Measurements from ENCODE around the gene PLPP4.

PLPP4 gene

DNA sequence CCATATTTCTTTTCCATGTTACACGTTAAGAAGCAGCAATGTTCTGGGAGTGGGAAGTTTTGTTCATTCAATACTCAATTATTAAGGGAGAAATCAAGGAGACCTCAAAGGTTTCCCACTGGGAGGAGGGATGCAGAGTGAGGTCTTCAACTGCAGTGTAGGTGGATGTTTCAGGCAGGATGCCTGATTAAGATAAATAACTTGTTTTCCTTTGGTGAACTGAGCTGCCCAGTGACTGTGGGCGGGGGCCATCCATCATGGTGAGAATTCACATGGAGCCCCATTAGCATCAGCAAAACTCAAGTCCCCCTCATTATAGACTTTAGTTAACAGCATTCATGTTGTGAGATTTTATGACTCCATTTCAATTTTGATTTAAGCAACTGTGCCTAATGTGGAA, 121.1 kb downstream of the PLPP4 start:
- H3F3A ChIP-seq (ENCODE audit: control insufficient read depth, insufficient read depth) = no peaks in the 10 kb centered on the region
- H3K9me3 ChIP-seq (ENCODE audit: control insufficient read depth, insufficient read depth, low read length) = no peaks in the 10 kb centered on the region
- no peaks in the 10 kb centered on the region for H4K20me1 ChIP-seq (ENCODE audit: control insufficient read depth, insufficient read depth, low read depth, low read length)
- H3K27me3 ChIP-seq (ENCODE audit: control insufficient read depth, low read length) = no peaks in the 10 kb centered on the region
- H3K4me3 ChIP-seq (ENCODE audit: low read length) = no peak overlapping the region
- TF ChIP-seq, protein P1, sequence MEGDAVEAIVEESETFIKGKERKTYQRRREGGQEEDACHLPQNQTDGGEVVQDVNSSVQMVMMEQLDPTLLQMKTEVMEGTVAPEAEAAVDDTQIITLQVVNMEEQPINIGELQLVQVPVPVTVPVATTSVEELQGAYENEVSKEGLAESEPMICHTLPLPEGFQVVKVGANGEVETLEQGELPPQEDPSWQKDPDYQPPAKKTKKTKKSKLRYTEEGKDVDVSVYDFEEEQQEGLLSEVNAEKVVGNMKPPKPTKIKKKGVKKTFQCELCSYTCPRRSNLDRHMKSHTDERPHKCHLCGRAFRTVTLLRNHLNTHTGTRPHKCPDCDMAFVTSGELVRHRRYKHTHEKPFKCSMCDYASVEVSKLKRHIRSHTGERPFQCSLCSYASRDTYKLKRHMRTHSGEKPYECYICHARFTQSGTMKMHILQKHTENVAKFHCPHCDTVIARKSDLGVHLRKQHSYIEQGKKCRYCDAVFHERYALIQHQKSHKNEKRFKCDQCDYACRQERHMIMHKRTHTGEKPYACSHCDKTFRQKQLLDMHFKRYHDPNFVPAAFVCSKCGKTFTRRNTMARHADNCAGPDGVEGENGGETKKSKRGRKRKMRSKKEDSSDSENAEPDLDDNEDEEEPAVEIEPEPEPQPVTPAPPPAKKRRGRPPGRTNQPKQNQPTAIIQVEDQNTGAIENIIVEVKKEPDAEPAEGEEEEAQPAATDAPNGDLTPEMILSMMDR (IDR thresholded peaks at IDR 0.05; ENCODE audit: low read depth, low read length, poor library complexity, severe bottlenecking) = no peak
- TF ChIP-seq EZH2phosphoT487 (IDR thresholded peaks at IDR 0.05; ENCODE audit: borderline replicate concordance, low read length) = no peak
- H3K27ac ChIP-seq (ENCODE audit: low read depth, low read length) = no peak overlapping the region
- no peaks in the 10 kb centered on the region for H3K36me3 ChIP-seq (ENCODE audit: control insufficient read depth, low read length)
- no peaks in the 10 kb centered on the region for H3K4me1 ChIP-seq (ENCODE audit: control insufficient read depth, low read length)
- no peaks in the 10 kb centered on the region for H3K79me2 ChIP-seq (ENCODE audit: control insufficient read depth, low read length)
- H3K4me2 ChIP-seq (ENCODE audit: low read length) = no peak overlapping the region
- H3K9me2 ChIP-seq (replicated peaks; ENCODE audit: control insufficient read depth, low read length) = no peaks in the 10 kb centered on the region

- no peaks in the 10 kb centered on the region for H3K79me2 ChIP-seq (ENCODE audit: control insufficient read depth, low read length)
- no peaks in the 10 kb centered on the region for H3K36me3 ChIP-seq (ENCODE audit: control insufficient read depth, low read length)
- H3K4me3 ChIP-seq (ENCODE audit: low read length) = no peak overlapping the region
- no peak for TF ChIP-seq EZH2phosphoT487 (IDR thresholded peaks at IDR 0.05; ENCODE audit: borderline replicate concordance, low read length)
- TF ChIP-seq, protein P1 (IDR thresholded peaks at IDR 0.05; ENCODE audit: low read depth, low read length, poor library complexity, severe bottlenecking) = no peak
- no peak overlapping the region for H3K4me2 ChIP-seq (ENCODE audit: low read length)
- H3F3A ChIP-seq (ENCODE audit: control insufficient read depth, insufficient read depth) = no peaks in the 10 kb centered on the region
- H3K9me3 ChIP-seq (ENCODE audit: control insufficient read depth, insufficient read depth, low read length) = no peaks in the 10 kb centered on the region
- no peaks in the 10 kb centered on the region for H3K4me1 ChIP-seq (ENCODE audit: control insufficient read depth, low read length)
- no peaks in the 10 kb centered on the region for H3K27me3 ChIP-seq (ENCODE audit: control insufficient read depth, low read length)
- H4K20me1 ChIP-seq (ENCODE audit: control insufficient read depth, insufficient read depth, low read depth, low read length) = no peaks in the 10 kb centered on the region
- no peak overlapping the region for H3K27ac ChIP-seq (ENCODE audit: low read depth, low read length)
- H3K9me2 ChIP-seq (replicated peaks; ENCODE audit: control insufficient read depth, low read length) = no peaks in the 10 kb centered on the region
These were observed 121.9 kb downstream of the PLPP4 start for GRCh38 chr10:120578890-120579289.

DNA sequence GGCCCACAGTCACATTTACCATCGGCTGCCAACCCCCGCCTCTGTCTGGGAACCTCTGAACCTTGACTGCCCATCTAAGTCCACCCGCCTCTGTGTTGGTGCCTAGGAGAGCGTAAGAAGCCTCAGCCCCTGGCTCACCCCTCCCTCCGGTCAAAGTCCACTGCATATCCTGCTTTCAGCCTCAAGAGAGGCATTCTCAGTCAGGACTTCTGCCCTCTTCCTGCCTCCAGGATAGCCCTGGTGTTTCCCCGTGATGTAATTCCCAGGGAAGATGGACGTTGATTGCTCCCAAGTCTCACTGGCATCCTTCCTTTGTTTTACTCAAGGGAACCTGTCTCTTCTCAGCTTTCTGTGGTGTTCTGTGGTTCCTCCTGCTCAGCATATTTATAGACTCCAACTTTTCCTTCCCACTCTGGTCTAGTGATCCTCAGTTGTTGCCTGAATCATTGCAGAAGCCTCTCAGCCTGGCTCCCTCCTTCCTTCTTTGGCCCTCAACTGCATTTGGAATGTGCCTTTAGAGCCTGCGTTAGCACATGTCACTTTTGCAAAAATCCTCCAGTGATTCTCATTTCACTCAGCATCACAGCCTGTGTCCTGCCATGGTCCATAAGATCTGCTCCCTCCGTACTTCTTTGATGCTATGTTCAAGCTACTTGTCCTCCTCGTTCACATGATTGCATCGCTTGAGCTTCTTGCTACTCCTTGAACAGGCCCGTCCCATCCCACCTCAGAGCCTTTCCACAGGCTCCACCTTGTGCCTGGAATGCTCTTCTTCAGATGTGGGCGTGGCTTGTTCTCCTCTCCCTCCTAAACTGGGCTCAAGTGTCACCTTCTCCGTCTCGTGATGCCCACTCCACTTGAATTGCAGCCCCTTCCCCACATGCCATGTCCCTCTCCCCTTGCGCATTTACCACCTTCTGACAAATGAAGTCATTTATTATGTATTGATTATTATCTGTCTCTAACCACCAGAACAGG, 124.2 kb downstream of the PLPP4 start:
- Histone ChIP-seq H3K9me2 (replicated peaks; ENCODE audit: control insufficient read depth, low read length) (no peaks in the 10 kb centered on the region), H3K36me3 (ENCODE audit: control insufficient read depth, low read length) (no peaks in the 10 kb centered on the region), H4K20me1 (ENCODE audit: control insufficient read depth, insufficient read depth, low read depth, low read length) (no peaks in the 10 kb centered on the region), H3K4me3 (ENCODE audit: low read length) (no peak overlapping the region), H3K4me1 (ENCODE audit: control insufficient read depth, low read length) (no peaks in the 10 kb centered on the region), H3K27me3 (ENCODE audit: control insufficient read depth, low read length) (no peaks in the 10 kb centered on the region), H3K79me2 (ENCODE audit: control insufficient read depth, low read length) (no peaks in the 10 kb centered on the region), H3F3A (ENCODE audit: control insufficient read depth, insufficient read depth) (no peaks in the 10 kb centered on the region), H3K9me3 (ENCODE audit: control insufficient read depth, insufficient read depth, low read length) (no peaks in the 10 kb centered on the region), H3K27ac (ENCODE audit: low read depth, low read length) (no peak overlapping the region), H3K4me2 (ENCODE audit: low read length) (no peak overlapping the region)
- TF ChIP-seq, protein P1 (IDR thresholded peaks at IDR 0.05; ENCODE audit: low read depth, low read length, poor library complexity, severe bottlenecking) = no peak
- TF ChIP-seq EZH2phosphoT487 (IDR thresholded peaks at IDR 0.05; ENCODE audit: borderline replicate concordance, low read length) = no peak
